SK-N-SH (cell line): ENCODE data around the gene HOXC4. TPM values are rescaled to one million over a fixed set of nuclear protein-coding genes. Genes with fewer than 3 reads are reported as not detected.

ENCODE experiments used
- CTCF ChIA-PET: fragments of 300-600, 350-600 bp; formaldehyde crosslinking; extraction: SDS; loops from one replicate; lab custom pipeline; 2021; lab: Yijun Ruan, JAX
- POLR2A ChIA-PET: fragments of 350-600 bp; sonication (Branson Sonifier 250); formaldehyde crosslinking; extraction: SDS; loops from one replicate; lab custom pipeline; 2020; ENCODE audit warnings: antibody characterized with exemption, inconsistent platforms; lab: Yijun Ruan, JAX
- DNase-seq: peaks from one replicate; pipeline ENCODE4 v3.0.0; 2012
- H2AFZ ChIP-seq: fragments of 200-600 bp; sonication (generic); 2 replicates; pipeline ENCODE4 v1.8.1; 2016; ENCODE audit warnings: antibody characterized with exemption, mild to moderate bottlenecking, low read depth
- H3F3A ChIP-seq: fragments of 200-600 bp; sonication (generic); replicated peaks from 2 replicates; pipeline ENCODE3; 2016; ENCODE audit warnings: antibody characterized with exemption, mild to moderate bottlenecking; ENCODE audit not compliant: insufficient read depth
- H3K27ac ChIP-seq, 2 experiments: fragments of 200-500 bp in 1 of 2; fragments of 200-600 bp in 1 of 2; sonication (Bioruptor generic) in 1 of 2; sonication (generic), shearing (Covaris generic) in 1 of 2; 2 replicates each; pipeline versions ENCODE4 v1.5.1 to v1.6.1; 2014 to 2016; ENCODE audit warnings: low read depth in 2 of 2, inconsistent platforms in 1 of 2, low read length in 1 of 2, mild to moderate bottlenecking in 1 of 2, mixed read lengths in 1 of 2
- H3K27me3 ChIP-seq: fragments of 200-600 bp; sonication (generic), shearing (Covaris generic); 2 replicates; pipeline ENCODE4 v1.6.1; 2016; ENCODE audit warnings: mixed run types; ENCODE audit not compliant: insufficient read depth
- H3K36me3 ChIP-seq, 2 experiments: fragments of 200-500 bp in 1 of 2; fragments of 200-600 bp in 1 of 2; sonication (Bioruptor generic) in 1 of 2; sonication (generic) in 1 of 2; replicated peaks in 1 of 2; 2 replicates each; pipeline versions ENCODE3 to v1.5.1; 2014 to 2016; ENCODE audit warnings: low read length in 1 of 2, mild to moderate bottlenecking in 1 of 2; ENCODE audit not compliant: insufficient read depth in 2 of 2, control insufficient read depth in 1 of 2
- H3K4me1 ChIP-seq, 2 experiments: fragments of 200-500 bp in 1 of 2; fragments of 200-600 bp in 1 of 2; sonication (Bioruptor generic) in 1 of 2; sonication (generic), shearing (Covaris generic) in 1 of 2; 2 replicates each; pipeline versions ENCODE4 v1.5.1 to v1.6.1; 2014 to 2016; ENCODE audit warnings: low read depth in 1 of 2, low read length in 1 of 2, mixed run types in 1 of 2; ENCODE audit not compliant: insufficient read depth in 2 of 2, control insufficient read depth in 1 of 2
- H3K4me2 ChIP-seq: fragments of 200-600 bp; sonication (generic), shearing (Covaris generic); 2 replicates; pipeline ENCODE4 v1.6.1; 2017; ENCODE audit warnings: mixed run types
- H3K4me3 ChIP-seq, 2 experiments: fragments of 200-500 bp in 1 of 2; fragments of 200-600 bp in 1 of 2; sonication (Bioruptor generic) in 1 of 2; sonication (generic), shearing (Covaris generic) in 1 of 2; 2 replicates each; pipeline versions ENCODE4 v1.5.1 to v1.8.1; 2014 to 2016; ENCODE audit warnings: low read depth in 2 of 2, inconsistent platforms in 1 of 2, low read length in 1 of 2, mild to moderate bottlenecking in 1 of 2, mixed read lengths in 1 of 2, moderate library complexity in 1 of 2
- H3K79me2 ChIP-seq: fragments of 200-600 bp; sonication (generic); 2 replicates; pipeline ENCODE4 v1.8.1; 2017; ENCODE audit warnings: mild to moderate bottlenecking; ENCODE audit not compliant: insufficient read depth
- H3K9ac ChIP-seq: fragments of 200-600 bp; sonication (generic); 2 replicates; pipeline ENCODE4 v1.6.1; 2017; ENCODE audit warnings: mixed run types
- H3K9me2 ChIP-seq: fragments of 200-600 bp; sonication (generic); 2 replicates; pipeline ENCODE4 v1.6.1; 2017; ENCODE audit warnings: mixed run types
- H3K9me3 ChIP-seq: fragments of 200-600 bp; sonication (generic); 2 replicates; pipeline ENCODE4 v1.6.1; 2017; ENCODE audit warnings: mixed run types, mild to moderate bottlenecking, moderate library complexity
- H4K20me1 ChIP-seq: fragments of 200-600 bp; sonication (generic); 2 replicates; pipeline ENCODE4 v1.6.1; 2017; ENCODE audit warnings: mild to moderate bottlenecking, mixed run types; ENCODE audit not compliant: insufficient read depth
- EP300 ChIP-seq, 2 experiments: IDR thresholded peaks; 2 replicates each; pipeline versions ENCODE4 v1.4.0 to v1.6.1; 2012; ENCODE audit warnings: borderline replicate concordance in 1 of 2, low read depth in 1 of 2, low read length in 1 of 2
- FOSL2 ChIP-seq: IDR thresholded peaks from 2 replicates; pipeline ENCODE4 v1.4.0; 2012; ENCODE audit warnings: low read depth, mild to moderate bottlenecking, moderate library complexity, borderline replicate concordance
- GABPA ChIP-seq: IDR thresholded peaks from 2 replicates; pipeline ENCODE4 v1.4.0; 2012; ENCODE audit warnings: low read depth, mild to moderate bottlenecking
- MEF2A ChIP-seq: IDR thresholded peaks from 2 replicates; pipeline ENCODE4 v1.4.0; 2012; ENCODE audit warnings: low read depth, borderline replicate concordance
- NRF1 ChIP-seq: IDR thresholded peaks from 2 replicates; pipeline ENCODE4 v1.6.1; 2012; ENCODE audit warnings: low read depth, mild to moderate bottlenecking, low read length
- POLR2AphosphoS5 ChIP-seq: IDR thresholded peaks from 2 replicates; pipeline ENCODE4 v1.6.1; 2012; ENCODE audit warnings: low read depth, low read length
- RAD21 ChIP-seq: IDR thresholded peaks from 2 replicates; pipeline ENCODE4 v1.6.1; 2012; ENCODE audit warnings: mild to moderate bottlenecking, low read length
- RCOR1 ChIP-seq: fragments of 150-350 bp; IDR thresholded peaks from 2 replicates; pipeline ENCODE4 v1.6.1; 2017; ENCODE audit warnings: antibody characterized with exemption, low read length
- TCF12 ChIP-seq: IDR thresholded peaks from 2 replicates; pipeline ENCODE4 v1.4.0; 2012
- WGBS: methylation state at CpG from one replicate; pipeline ENCODE4 v1.1.6; 2017; ENCODE audit warnings: low lambda C conversion rate; 5-methylcytosine and 5-hydroxymethylcytosine counted together
- polyA plus RNA-seq, 3 experiments: library from polyadenylated mRNA; depleted of rRNA; stranded (reverse); fragments of >200 nt; gene quantifications; 2 replicates each; pipeline ENCODE4 v1.2.3, GENCODE V29; 2012
- TF ChIP-seq, protein P1 (sequence below): fragments of 150-350 bp; IDR thresholded peaks from 2 replicates; pipeline ENCODE4 v1.6.1; 2016; ENCODE audit warnings: mild to moderate bottlenecking, low read depth, low read length

Gene HOXC4
- polyA plus RNA-seq, 1 of the 3 experiments (the other 2 are of a cell fraction), result 3.7 TPM

GRCh38 chr12:54060975-54061778 lies 7.5 kb downstream of the HOXC4 start (continued):
- TF ChIP-seq MEF2A (no peak), RCOR1 (no peak), GABPA (no peak), POLR2AphosphoS5 (no peak), TCF12 (no peak), FOSL2 (no peak)

- Histone ChIP-seq H3K27me3 (no peaks in the 10 kb centered on the region), H3K4me3 (no peak overlapping the region), H3K9me3 (no peaks in the 10 kb centered on the region), H3K79me2 (no peaks in the 10 kb centered on the region), H3K4me1 (no peaks in the 10 kb centered on the region), H3K27ac (no peak overlapping the region), H2AFZ (no peak overlapping the region), H3K36me3 (no peaks in the 10 kb centered on the region)
- ChIA-PET POLR2A (interaction anchor here (1.6 kb wide), 1 partner anchor 12 kb away, joined by 4 read pairs; the partner anchor contains the start of gene HOXC4), CTCF (interaction anchor here (1.7 to 2.1 kb wide), 5 partner anchors 10 to 126 kb away, joined by 4 to 8 read pairs (median 7); partner anchors contain the start of genes HOXC4 and HOXC5)
- DNase-seq, result no peak
- TF ChIP-seq EP300 (IDR thresholded peaks at IDR 0.05; ENCODE audit: borderline replicate concordance in 1 of 2, low read depth in 1 of 2, low read length in 1 of 2) (no peak), POLR2AphosphoS5 (no peak), RAD21 (no peak)
- TF ChIP-seq, all 33 proteins: peak for 0
- peaks cover 4% of the 10 kb centered on the region for H3F3A ChIP-seq
- no peaks in the 10 kb centered on the region for H3K9me2 ChIP-seq
- no peak overlapping the region for H3K9ac ChIP-seq
- H4K20me1 ChIP-seq, result no peaks in the 10 kb centered on the region
- H3K4me2 ChIP-seq, result no peak overlapping the region
These were observed 12.0 kb downstream of the HOXC4 start for GRCh38 chr12:54065677-54066076.

DNA sequence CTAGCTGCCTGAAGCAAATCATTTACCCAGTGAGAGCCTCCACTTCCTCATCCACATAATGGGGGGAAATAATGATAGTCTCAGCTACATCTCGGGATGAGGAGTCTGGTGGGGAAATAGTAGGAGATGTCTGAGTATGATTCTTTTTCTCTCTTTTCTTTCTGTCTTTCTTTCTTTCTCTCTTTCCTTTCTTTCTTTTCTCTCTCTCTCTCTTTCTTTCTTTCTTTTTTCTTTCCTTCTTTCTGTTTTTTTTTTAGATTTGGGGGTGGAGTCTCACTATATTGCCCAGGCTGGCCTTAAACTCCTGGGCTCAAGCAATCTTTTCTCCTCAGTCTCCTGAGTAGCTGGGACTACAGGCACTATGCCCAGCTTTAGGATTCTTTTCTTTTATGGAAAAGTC lies 12.8 kb downstream of the HOXC4 start:
- no peak overlapping the region for H3K27ac ChIP-seq
- no peak for DNase-seq
- peaks cover 0 to 6% of the 10 kb centered on the region in 2 experiments; a peak in 1 of 4 replicates for H3K4me1 ChIP-seq
- ChIA-PET POLR2A (interaction anchor here (1.6 kb wide), 1 partner anchor 13 kb away, joined by 4 read pairs; the partner anchor contains the start of gene HOXC4), CTCF (interaction anchor here (1.7 to 2.1 kb wide), 3 partner anchors 9 to 125 kb away, joined by 4 to 7 read pairs (median 5); partner anchors contain the start of gene HOXC5)
- peaks cover 4% of the 10 kb centered on the region for H3F3A ChIP-seq
- no peaks in the 10 kb centered on the region for H3K9me3 ChIP-seq
- H3K27me3 ChIP-seq, result no peaks in the 10 kb centered on the region
- H3K79me2 ChIP-seq, result no peaks in the 10 kb centered on the region
- H3K4me3 ChIP-seq, result no peak overlapping the region
- H4K20me1 ChIP-seq, result no peaks in the 10 kb centered on the region
- no peak overlapping the region for H3K9ac ChIP-seq
- H3K4me2 ChIP-seq, result no peak overlapping the region
- H3K36me3 ChIP-seq, result no peaks in the 10 kb centered on the region
- no peak for TF ChIP-seq EP300 (IDR thresholded peaks at IDR 0.05; ENCODE audit: borderline replicate concordance in 1 of 2, low read depth in 1 of 2, low read length in 1 of 2)
- TF ChIP-seq, protein P1, sequence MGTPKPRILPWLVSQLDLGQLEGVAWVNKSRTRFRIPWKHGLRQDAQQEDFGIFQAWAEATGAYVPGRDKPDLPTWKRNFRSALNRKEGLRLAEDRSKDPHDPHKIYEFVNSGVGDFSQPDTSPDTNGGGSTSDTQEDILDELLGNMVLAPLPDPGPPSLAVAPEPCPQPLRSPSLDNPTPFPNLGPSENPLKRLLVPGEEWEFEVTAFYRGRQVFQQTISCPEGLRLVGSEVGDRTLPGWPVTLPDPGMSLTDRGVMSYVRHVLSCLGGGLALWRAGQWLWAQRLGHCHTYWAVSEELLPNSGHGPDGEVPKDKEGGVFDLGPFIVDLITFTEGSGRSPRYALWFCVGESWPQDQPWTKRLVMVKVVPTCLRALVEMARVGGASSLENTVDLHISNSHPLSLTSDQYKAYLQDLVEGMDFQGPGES, result no peak
- no peak for TF ChIP-seq NRF1
- TF ChIP-seq RCOR1, result no peak
- H2AFZ ChIP-seq, result no peak overlapping the region
- WGBS, result 94% methylated on average over 1 of the region's 1 CpG
- H3K9me2 ChIP-seq, result no peaks in the 10 kb centered on the region
